H1 (cell line): ENCODE data around the gene ARHGAP28. TPM values are rescaled to one million over a fixed set of nuclear protein-coding genes. Genes with fewer than 3 reads are reported as not detected.

Experiments
- CTCF ChIA-PET: fragments of 300-600 bp; sonication (Branson Sonifier 250); formaldehyde crosslinking; loops from one replicate; lab custom pipeline; 2021; ENCODE audit not compliant: partially characterized antibody; lab: Charles Lee
- POLR2A ChIA-PET: fragments of 300-600 bp; sonication (Branson Sonifier 250); formaldehyde crosslinking; loops from one replicate; lab custom pipeline; 2021; ENCODE audit warnings: inconsistent platforms; ENCODE audit not compliant: partially characterized antibody; lab: Charles Lee
- DNase-seq, 2 experiments: peaks; one replicate each; pipeline versions ENCODE4 v3.0.0 to v3.0.0-alpha.2; 2010 to 2022; ENCODE audit warnings: low spot score in 2 of 2, low read depth in 1 of 2, mixed read lengths in 1 of 2
- FAIRE-seq: peaks from 2 replicates; lab custom pipeline; 2011; peaks lifted over from hg19 to GRCh38; lab: Jason Lieb, UNC
- H2AFZ ChIP-seq: 2 replicates; pipeline ENCODE4 v1.8.1; 2012; ENCODE audit warnings: low read length, inconsistent platforms
- H2AK5ac ChIP-seq: 2 replicates; pipeline ENCODE4 v1.6.1; 2013; ENCODE audit warnings: low read depth, low read length
- H2BK120ac ChIP-seq: replicated peaks from 2 replicates; pipeline ENCODE3; 2013; ENCODE audit warnings: low read depth, low read length, inconsistent platforms
- H2BK12ac ChIP-seq: 2 replicates; pipeline ENCODE4 v1.6.1; 2013; ENCODE audit warnings: low read depth, low read length
- H2BK15ac ChIP-seq: 2 replicates; pipeline ENCODE4 v1.6.1; 2013; ENCODE audit warnings: low read length
- H2BK20ac ChIP-seq: 2 replicates; pipeline ENCODE4 v1.6.1; 2013; ENCODE audit warnings: low read length
- H2BK5ac ChIP-seq: 2 replicates; pipeline ENCODE4 v1.6.1; 2013; ENCODE audit warnings: low read depth, low read length
- H3K14ac ChIP-seq: 2 replicates; pipeline ENCODE4 v1.6.1; 2013; ENCODE audit warnings: inconsistent platforms; ENCODE audit not compliant: insufficient read length
- H3K18ac ChIP-seq: 2 replicates; pipeline ENCODE4 v1.6.1; 2013; ENCODE audit warnings: low read length; ENCODE audit errors: extremely low read depth
- H3K23ac ChIP-seq: 2 replicates; pipeline ENCODE4 v1.6.1; 2013; ENCODE audit warnings: inconsistent platforms; ENCODE audit not compliant: insufficient read length
- H3K23me2 ChIP-seq: 2 replicates; pipeline ENCODE4 v1.6.1; 2013; ENCODE audit warnings: low read depth, low read length
- H3K27ac ChIP-seq: 2 replicates; pipeline ENCODE4 v1.6.1; 2011; ENCODE audit warnings: low read depth, low read length, inconsistent platforms
- H3K27me3 ChIP-seq, 4 experiments: replicated peaks in 1 of 4; 1 replicate in 1 of 4; 2 replicates in 3 of 4; pipeline versions ENCODE4 v1.6.1 to v1.8.1; 2011 to 2013; ENCODE audit warnings: low read length in 3 of 4, mild to moderate bottlenecking in 3 of 4, inconsistent platforms in 2 of 4, mixed read lengths in 2 of 4, moderate library complexity in 1 of 4; ENCODE audit not compliant: control insufficient read depth in 3 of 4, insufficient read depth in 3 of 4; ENCODE audit errors: extremely low read depth in 1 of 4
- H3K36me3 ChIP-seq, 4 experiments: 2 replicates each; pipeline versions ENCODE4 v1.6.1 to v1.8.1; 2011 to 2013; ENCODE audit warnings: mild to moderate bottlenecking in 4 of 4, low read length in 3 of 4, moderate library complexity in 2 of 4, control low read depth in 1 of 4, inconsistent platforms in 1 of 4; ENCODE audit not compliant: insufficient read depth in 4 of 4, control insufficient read depth in 2 of 4
- H3K4ac ChIP-seq: replicated peaks from 2 replicates; pipeline ENCODE3; 2013; ENCODE audit warnings: low read length, low read depth, mixed read lengths, inconsistent platforms; ENCODE audit not compliant: insufficient read length
- H3K4me1 ChIP-seq, 4 experiments: replicated peaks in 1 of 4; 1 replicate in 1 of 4; 2 replicates in 3 of 4; pipeline versions ENCODE4 v1.6.1 to v1.8.1; 2011 to 2013; ENCODE audit warnings: low read length in 3 of 4, inconsistent platforms in 2 of 4, mixed read lengths in 1 of 4; ENCODE audit not compliant: insufficient read depth in 4 of 4, control insufficient read depth in 3 of 4
- H3K4me2 ChIP-seq, 2 experiments: 2 replicates each; pipeline versions ENCODE4 v1.6.1 to v1.8.1; 2011 to 2013; ENCODE audit warnings: low read depth in 2 of 2, low read length in 2 of 2, control low read depth in 1 of 2, inconsistent platforms in 1 of 2, mild to moderate bottlenecking in 1 of 2; ENCODE audit not compliant: insufficient read depth in 1 of 2
- H3K4me3 ChIP-seq, 4 experiments: fragments of 200-600, 300-600 bp in 1 of 4; sonication (generic), shearing (Covaris generic), sonication (Bioruptor Twin) in 1 of 4; 2 replicates each; pipeline versions ENCODE4 v1.5.1 to v1.8.1; 2011 to 2016; ENCODE audit warnings: low read length in 4 of 4, low read depth in 3 of 4, control low read depth in 2 of 4, inconsistent platforms in 2 of 4, mild to moderate bottlenecking in 2 of 4, mixed read lengths in 1 of 4, moderate library complexity in 1 of 4; ENCODE audit not compliant: insufficient read depth in 2 of 4; ENCODE audit errors: extremely low read depth in 1 of 4
- H3K56ac ChIP-seq: replicated peaks from 2 replicates; pipeline ENCODE3; 2013; ENCODE audit warnings: low read depth, mild to moderate bottlenecking, mixed read lengths, low read length, inconsistent platforms; ENCODE audit not compliant: insufficient read length
- H3K79me1 ChIP-seq: 2 replicates; pipeline ENCODE4 v1.6.1; 2013; ENCODE audit warnings: low read depth, low read length, control low read depth
- H3K79me2 ChIP-seq, 2 experiments: 2 replicates each; pipeline versions ENCODE4 v1.6.1 to v1.8.1; 2012 to 2013; ENCODE audit warnings: low read length in 2 of 2, mild to moderate bottlenecking in 2 of 2, inconsistent platforms in 1 of 2; ENCODE audit not compliant: insufficient read depth in 2 of 2, control insufficient read depth in 1 of 2
- H3K9ac ChIP-seq, 4 experiments: replicated peaks in 1 of 4; 1 replicate in 1 of 4; 2 replicates in 3 of 4; pipeline versions ENCODE4 v1.6.1 to v1.8.1; 2011 to 2013; ENCODE audit warnings: low read depth in 3 of 4, low read length in 3 of 4, control low read depth in 2 of 4, mild to moderate bottlenecking in 2 of 4, moderate library complexity in 2 of 4, inconsistent platforms in 1 of 4; ENCODE audit errors: extremely low read depth in 1 of 4
- H3K9me3 ChIP-seq, 2 experiments: 2 replicates each; pipeline versions ENCODE4 v1.6.1 to v1.8.1; 2012 to 2013; ENCODE audit warnings: mild to moderate bottlenecking in 2 of 2, moderate library complexity in 2 of 2, control low read depth in 1 of 2, inconsistent platforms in 1 of 2, low read depth in 1 of 2, low read length in 1 of 2, mixed read lengths in 1 of 2; ENCODE audit not compliant: insufficient read depth in 2 of 2
- H4K20me1 ChIP-seq, 2 experiments: replicated peaks in 1 of 2; 2 replicates each; pipeline versions ENCODE3 to v1.8.1; 2011 to 2013; ENCODE audit warnings: inconsistent platforms in 2 of 2, low read length in 2 of 2, mild to moderate bottlenecking in 1 of 2; ENCODE audit not compliant: insufficient read depth in 2 of 2, control insufficient read depth in 1 of 2
- H4K5ac ChIP-seq: 2 replicates; pipeline ENCODE4 v1.6.1; 2013; ENCODE audit warnings: low read length, low read depth, mixed read lengths, inconsistent platforms; ENCODE audit not compliant: insufficient read length
- H4K8ac ChIP-seq: 2 replicates; pipeline ENCODE4 v1.8.0; 2013; ENCODE audit warnings: mild to moderate bottlenecking, moderate library complexity, low read length, inconsistent platforms; ENCODE audit not compliant: insufficient read depth; ENCODE audit errors: extremely low read depth
- H4K91ac ChIP-seq: replicated peaks from 2 replicates; pipeline ENCODE3; 2013; ENCODE audit warnings: low read length, mixed read lengths, inconsistent platforms; ENCODE audit not compliant: insufficient read length
- ATF3 ChIP-seq: IDR thresholded peaks from 2 replicates; pipeline ENCODE4 v1.6.1; 2011; ENCODE audit warnings: low read depth, mild to moderate bottlenecking, low read length; ENCODE audit not compliant: insufficient read depth
- CREB1 ChIP-seq: IDR thresholded peaks from 2 replicates; pipeline ENCODE4 v1.6.1; 2012; ENCODE audit warnings: inconsistent platforms
- E2F6 ChIP-seq: IDR thresholded peaks from 2 replicates; pipeline ENCODE4 v1.6.1; 2012; ENCODE audit warnings: inconsistent platforms
- HDAC2 ChIP-seq, 2 experiments: fragments of 300-600 bp in 1 of 2; sonication (generic) in 1 of 2; IDR thresholded peaks; 2 replicates each; pipeline ENCODE4 v1.6.1; 2011 to 2012; ENCODE audit warnings: low read depth in 2 of 2, low read length in 2 of 2, mild to moderate bottlenecking in 2 of 2, moderate library complexity in 2 of 2, borderline replicate concordance in 1 of 2, inconsistent platforms in 1 of 2
- JUN ChIP-seq: IDR thresholded peaks from 2 replicates; pipeline ENCODE4 v1.6.1; 2011; ENCODE audit warnings: low read depth, mild to moderate bottlenecking, improper control_type of control experiment, low read length
- JUND ChIP-seq: IDR thresholded peaks from 2 replicates; pipeline ENCODE4 v1.6.1; 2011; ENCODE audit warnings: mild to moderate bottlenecking, improper control_type of control experiment, low read length
- KDM5A ChIP-seq: fragments of 200-600 bp; IDR thresholded peaks from 2 replicates; pipeline ENCODE4 v1.7.1; 2012; ENCODE audit warnings: mild to moderate bottlenecking, low read length, inconsistent platforms, mixed read lengths
- MAX ChIP-seq: IDR thresholded peaks from 2 replicates; pipeline ENCODE4 v1.6.1; 2012; ENCODE audit warnings: inconsistent platforms
- POLR2A ChIP-seq, 2 experiments: IDR thresholded peaks; 1 replicate in 1 of 2; 2 replicates in 1 of 2; pipeline ENCODE4 v1.6.1; 2011; ENCODE audit warnings: low read depth in 2 of 2, low read length in 2 of 2, mild to moderate bottlenecking in 2 of 2; ENCODE audit errors: control extremely low read depth in 1 of 2
- POLR2AphosphoS5 ChIP-seq: IDR thresholded peaks from 2 replicates; pipeline ENCODE4 v1.6.1; 2011; ENCODE audit warnings: low read depth, low read length
- SAP30 ChIP-seq: fragments of 300-600 bp; sonication (generic); IDR thresholded peaks from 2 replicates; pipeline ENCODE4 v1.7.1; 2012; ENCODE audit warnings: low read length, moderate library complexity, mild to moderate bottlenecking, inconsistent platforms; ENCODE audit not compliant: insufficient read depth, insufficient replicate concordance
- SIX5 ChIP-seq: IDR thresholded peaks from 2 replicates; pipeline ENCODE4 v1.6.1; 2011; ENCODE audit warnings: mild to moderate bottlenecking, low read depth, low read length
- SRF ChIP-seq: IDR thresholded peaks from 2 replicates; pipeline ENCODE4 v1.6.1; 2011; ENCODE audit warnings: mild to moderate bottlenecking, low read depth, low read length, moderate library complexity
- ZNF274 ChIP-seq: IDR thresholded peaks from 2 replicates; pipeline ENCODE4 v1.7.0; 2012; ENCODE audit warnings: low read length, borderline replicate concordance; ENCODE audit errors: extremely low read depth
- WGBS, 2 experiments: shearing (Covaris generic) in 1 of 2; methylation state at CpG; one replicate each; pipeline versions ENCODE4 v1.1.6 to v1.1.7; 2013 to 2015; ENCODE audit warnings: low lambda C conversion rate in 2 of 2, mixed read lengths in 2 of 2, inconsistent platforms in 1 of 2, low coverage in 1 of 2, missing lambda C conversion rate in 1 of 2; ENCODE audit not compliant: insufficient replicate concordance in 2 of 2, insufficient coverage in 1 of 2, insufficient read length in 1 of 2; ENCODE audit errors: extremely low coverage in 1 of 2, missing lambda C conversion rate in 1 of 2; 5-methylcytosine and 5-hydroxymethylcytosine counted together
- polyA plus RNA-seq, 7 experiments: library from polyadenylated mRNA; depleted of rRNA in 3 of 7; stranded (reverse) in 5 of 7; unstranded in 2 of 7; fragments of >200 nt in 5 of 7; fragments of 200-250 nt in 2 of 7; gene quantifications; 1 replicate in 5 of 7; 2 replicates in 1 of 7; 4 replicates in 1 of 7; pipeline versions ENCODE4 v1.2.1 to v1.2.3, GENCODE V29; 2011 to 2013; ENCODE audit warnings: missing spikeins in 2 of 7, mixed read lengths in 2 of 7
- total RNA-seq: library from RNA; stranded (reverse); fragmentation: NEBNext Ultra II Directional; extraction: Animal tissue kit (Norgen Biotek cat#: 25700); gene quantifications from 2 replicates; pipeline ENCODE4 v1.2.1, GENCODE V29; 2021

Gene ARHGAP28
- total and polyA plus RNA-seq, 2 of the 8 experiments (the other 6 are each of a cell fraction or from before 2014, with no cell fraction given): 2.9 to 14.4 TPM

GRCh38 chr18:6782861-6783260 is 53.3 kb downstream of the ARHGAP28 start:
- Histone ChIP-seq H2AFZ (no peak overlapping the region), H3K23ac (no peak overlapping the region), H2BK15ac (no peak overlapping the region), H4K20me1 (no peaks in the 10 kb centered on the region), H3K4me3 (no peak overlapping the region), H2AK5ac (no peak overlapping the region; the same call in 1 of the 2 replicates), H3K18ac (no peak overlapping the region), H4K91ac (no peak overlapping the region), H3K56ac (no peak overlapping the region), H3K4ac (no peak overlapping the region), H2BK12ac (no peak overlapping the region), H2BK20ac (no peak overlapping the region), H3K36me3 (no peaks in the 10 kb centered on the region), H2BK120ac (no peak overlapping the region), H4K8ac (no peak overlapping the region), H3K79me2 (no peaks in the 10 kb centered on the region), H3K79me1 (no peaks in the 10 kb centered on the region), H3K9ac (no peak overlapping the region), H2BK5ac (no peak overlapping the region), H3K23me2 (no peaks in the 10 kb centered on the region), H3K4me1 (peaks cover 5 to 12% (median 6%) of the 10 kb centered on the region in 4 experiments), H3K27me3 (no peaks in the 10 kb centered on the region), H3K4me2 (no peak overlapping the region), H3K14ac (no peak overlapping the region), H4K5ac (no peak overlapping the region), H3K9me3 (no peaks in the 10 kb centered on the region), H3K27ac (no peak overlapping the region)
- DNase-seq (no peak), FAIRE-seq (no peak)
- 100% methylated on average over 1 of the region's 1 CpG; no CpG with 5 or more reads in 1 of the 2 experiments for WGBS, 2 experiments
- ChIA-PET POLR2A (no interaction called here), CTCF (interaction anchor here (0.8 to 1.6 kb wide), 2 partner anchors 13 to 70 kb away, joined by 3 to 4 read pairs; no protein-coding TSS in a partner anchor)
- TF ChIP-seq KDM5A: no peak
- no peak for TF ChIP-seq ATF3
- TF ChIP-seq JUND: no peak
- TF ChIP-seq JUN: no peak
- no peak for TF ChIP-seq SIX5
- TF ChIP-seq CREB1: no peak
- no peak for TF ChIP-seq E2F6
- no peak for TF ChIP-seq ZNF274
- no peak for TF ChIP-seq POLR2A (IDR thresholded peaks at IDR 0.05; ENCODE audit: control extremely low read depth in 1 of 2, low read depth in 2 of 2, low read length in 2 of 2)
- no peak for TF ChIP-seq SRF
- TF ChIP-seq HDAC2 (IDR thresholded peaks at IDR 0.05; ENCODE audit: borderline replicate concordance in 1 of 2, low read depth in 2 of 2, low read length in 2 of 2): no peak
- TF ChIP-seq POLR2AphosphoS5: no peak
- no peak for TF ChIP-seq SAP30
- no peak for TF ChIP-seq MAX
